Astrocyte of the spinal cord (primary cell): ENCODE measurements around the gene RPP21.

Experiments
- DNase-seq: peaks from one replicate; pipeline ENCODE4 v3.0.0; 2011; ENCODE audit warnings: low read depth, low spot score
- H3K4me3 ChIP-seq: 2 replicates; pipeline ENCODE4 v1.5.1; 2011; ENCODE audit warnings: low read depth, mild to moderate bottlenecking, low read length, moderate library complexity
- CTCF ChIP-seq: IDR thresholded peaks from 2 replicates; pipeline ENCODE4 v1.5.1; 2012; ENCODE audit warnings: low read depth, mild to moderate bottlenecking, low read length, inconsistent platforms
- in situ Hi-C: cut with HindIII; loops from 2 replicates; pipeline ENCODE4 v1.10.0; 2017; ENCODE audit warnings: low sequenced_read_pairs

The RPP21 gene

GRCh38 chr6:30391240-30391639 lies 46.3 kb downstream of the RPP21 start:
- DNase-seq: no peak
- in situ Hi-C loops: no loop called here
- TF ChIP-seq CTCF: no peak
- no peak overlapping the region for H3K4me3 ChIP-seq

- no peak for TF ChIP-seq CTCF
- no peak overlapping the region for H3K4me3 ChIP-seq
- in situ Hi-C loops: no loop called here
- DNase-seq: no peak
Measured at GRCh38 chr6:30394139-30394538, 49.2 kb downstream of the RPP21 start.
